Fibroblast of the conjunctiva (primary cell): ENCODE measurements around the gene DSN1.
A peak's percentile ranks its signal among the peaks of the same experiment; 100 is the strongest.

Experiments
- DNase-seq: peaks from one replicate; pipeline ENCODE4 v3.0.0-alpha.2; 2010; ENCODE audit warnings: low read depth

DSN1 gene

GRCh38 chr20:36754656-36755222 lies 18.8 kb downstream of the DSN1 start:
- peak; percentile 65 for DNase-seq

GRCh38 chr20:36752582-36752981 lies 21.0 kb downstream of the DSN1 start:
- DNase-seq, result no peak

- DNase-seq, result peak; percentile 88
These were observed 27.5 kb downstream of the DSN1 start, which contains the start of gene NDRG3 for GRCh38 chr20:36745927-36746659. Gene NDRG3 (minus strand): TSS chr20:36746090. CDS start chr20:36721735, 24,355 bp downstream.

- no peak for DNase-seq
These were observed 28.2 kb downstream of the DSN1 start for GRCh38 chr20:36745234-36745926.

GRCh38 chr20:36744764-36745191 lies 28.8 kb downstream of the DSN1 start:
- peak; percentile 23 for DNase-seq

GRCh38 chr20:36744243-36744642 lies 29.3 kb downstream of the DSN1 start:
- DNase-seq, result no peak

GRCh38 chr20:36742558-36742957 lies 31.0 kb downstream of the DSN1 start:
- DNase-seq, result no peak

- no peak for DNase-seq
These were observed 32.5 kb downstream of the DSN1 start for GRCh38 chr20:36741072-36741471.

- DNase-seq, result no peak
These were observed 36.4 kb downstream of the DSN1 start for GRCh38 chr20:36737183-36737499.

GRCh38 chr20:36736451-36737182 lies 36.9 kb downstream of the DSN1 start:
- DNase-seq, result no peak

GRCh38 chr20:36732456-36732855 lies 41.1 kb downstream of the DSN1 start:
- DNase-seq, result no peak

- DNase-seq, result no peak
These were observed 44.6 kb downstream of the DSN1 start for GRCh38 chr20:36728986-36729385.

GRCh38 chr20:36726168-36726567 lies 47.4 kb downstream of the DSN1 start:
- DNase-seq, result no peak

- no peak for DNase-seq
These were observed 53.1 kb downstream of the DSN1 start for GRCh38 chr20:36720510-36720909.

GRCh38 chr20:36717657-36718056 lies 55.9 kb downstream of the DSN1 start:
- no peak for DNase-seq

GRCh38 chr20:36717021-36717420 lies 56.5 kb downstream of the DSN1 start:
- DNase-seq, result no peak

GRCh38 chr20:36712775-36713174 lies 60.8 kb downstream of the DSN1 start:
- no peak for DNase-seq

GRCh38 chr20:36709126-36709525 lies 64.4 kb downstream of the DSN1 start:
- no peak for DNase-seq

GRCh38 chr20:36703530-36703929 lies 70.0 kb downstream of the DSN1 start:
- no peak for DNase-seq
